A172 (cell line): Measurements from ENCODE around the gene DPF3. TPM values are rescaled to one million over a fixed set of nuclear protein-coding genes. Genes with fewer than 3 reads are reported as not detected.
A peak's percentile ranks its signal among the peaks of the same experiment; 100 is the strongest.

Experiments used
- DNase-seq: peaks from one replicate; pipeline ENCODE4 v3.0.0-alpha.2; 2015; ENCODE audit warnings: low spot score
- total RNA-seq: library from RNA; depleted of rRNA; stranded (reverse); fragments of >200 nt; shearing (Covaris generic); gene quantifications from 2 replicates; pipeline ENCODE4 v1.2.3, GENCODE V29; 2014; rRNA removed

DPF3 gene
- total RNA-seq = 1.3 and 3.2 TPM in 2 replicates

DNA sequence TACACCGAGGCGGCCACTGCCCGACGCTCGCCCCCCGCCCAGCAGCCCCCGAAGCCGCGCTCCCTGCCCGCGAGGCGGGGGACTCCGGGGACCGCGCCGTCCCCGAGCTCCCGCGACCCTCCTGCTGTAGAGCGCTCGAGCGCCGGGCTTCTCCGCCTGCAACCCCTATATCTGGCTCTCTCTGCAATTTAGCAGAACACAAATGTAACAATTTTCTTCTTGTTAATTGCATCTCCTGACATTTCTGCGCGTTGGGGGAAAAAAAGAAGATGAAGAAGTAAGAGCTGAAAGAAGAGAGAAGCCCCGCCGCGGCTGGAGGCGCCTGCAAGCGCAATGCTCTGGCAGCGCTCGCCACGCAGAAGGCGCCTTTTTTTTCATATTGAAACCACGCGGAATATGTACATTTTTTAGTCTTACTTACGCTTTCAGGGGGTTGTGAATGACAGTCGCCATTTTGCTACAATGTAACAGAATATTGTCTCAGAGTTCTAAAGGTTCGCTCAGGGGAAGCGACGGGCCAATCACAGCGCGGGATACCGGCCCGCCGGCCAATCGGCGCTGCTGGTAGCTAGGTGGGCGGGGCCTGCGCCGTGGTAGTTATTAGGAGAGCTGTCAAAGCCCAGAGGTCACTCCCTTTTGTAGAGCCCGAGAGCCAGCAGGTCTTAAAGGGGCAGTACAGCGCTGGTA, at the start of gene DPF3:
Gene DPF3, minus strand, starts transcription at position 466 of the 687 bp plus-strand sequence. Its CDS starts 13 bp downstream, at position 453.
- peak; percentile 97 for DNase-seq

GRCh38 chr14:72942934-72943333, 49.0 kb upstream of the DPF3 start:
- DNase-seq = no peak

- DNase-seq = no peak
Measured at GRCh38 chr14:72941286-72941985, 47.5 kb upstream of the DPF3 start.

DNA sequence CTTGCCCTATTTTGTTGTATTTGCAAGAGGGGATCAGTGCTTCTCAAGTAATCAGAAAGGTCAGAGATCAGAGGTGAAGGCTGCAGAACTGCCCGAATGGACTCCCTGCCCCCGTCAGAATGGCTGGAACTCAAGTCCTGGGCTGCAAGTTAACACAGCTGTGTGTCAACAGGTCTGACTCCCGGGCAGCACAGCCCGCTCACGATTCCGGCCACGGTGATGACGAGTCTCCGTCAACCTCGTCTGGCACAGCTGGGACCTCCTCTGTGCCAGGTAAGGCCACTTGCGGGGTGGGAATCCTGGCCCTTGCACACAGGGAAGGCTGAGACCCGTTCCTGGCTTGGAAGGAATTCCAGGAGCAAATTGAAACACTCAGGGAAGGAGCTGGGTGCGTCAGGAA, 45.7 kb upstream of the DPF3 start:
- DNase-seq = no peak

DNA sequence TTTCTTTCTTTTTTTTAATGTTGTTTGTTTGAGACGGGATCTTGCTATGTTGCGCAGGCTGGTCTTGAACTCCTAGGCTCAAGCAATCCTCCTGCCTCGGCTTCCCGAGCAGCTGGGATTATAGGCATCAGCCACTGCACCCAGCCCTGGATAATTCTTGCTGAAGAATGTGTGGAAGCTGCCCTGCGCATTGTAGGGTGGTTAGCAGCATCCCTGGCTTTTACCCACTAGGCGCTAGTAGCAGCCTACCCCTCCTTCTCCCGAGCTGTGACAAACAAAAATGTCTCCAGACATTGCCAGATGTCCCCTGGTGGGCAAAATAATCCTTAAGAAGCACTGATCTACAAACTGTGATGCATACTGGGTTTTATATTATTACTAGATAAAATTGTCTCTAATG, 39.0 kb upstream of the DPF3 start:
- DNase-seq = no peak

DNA sequence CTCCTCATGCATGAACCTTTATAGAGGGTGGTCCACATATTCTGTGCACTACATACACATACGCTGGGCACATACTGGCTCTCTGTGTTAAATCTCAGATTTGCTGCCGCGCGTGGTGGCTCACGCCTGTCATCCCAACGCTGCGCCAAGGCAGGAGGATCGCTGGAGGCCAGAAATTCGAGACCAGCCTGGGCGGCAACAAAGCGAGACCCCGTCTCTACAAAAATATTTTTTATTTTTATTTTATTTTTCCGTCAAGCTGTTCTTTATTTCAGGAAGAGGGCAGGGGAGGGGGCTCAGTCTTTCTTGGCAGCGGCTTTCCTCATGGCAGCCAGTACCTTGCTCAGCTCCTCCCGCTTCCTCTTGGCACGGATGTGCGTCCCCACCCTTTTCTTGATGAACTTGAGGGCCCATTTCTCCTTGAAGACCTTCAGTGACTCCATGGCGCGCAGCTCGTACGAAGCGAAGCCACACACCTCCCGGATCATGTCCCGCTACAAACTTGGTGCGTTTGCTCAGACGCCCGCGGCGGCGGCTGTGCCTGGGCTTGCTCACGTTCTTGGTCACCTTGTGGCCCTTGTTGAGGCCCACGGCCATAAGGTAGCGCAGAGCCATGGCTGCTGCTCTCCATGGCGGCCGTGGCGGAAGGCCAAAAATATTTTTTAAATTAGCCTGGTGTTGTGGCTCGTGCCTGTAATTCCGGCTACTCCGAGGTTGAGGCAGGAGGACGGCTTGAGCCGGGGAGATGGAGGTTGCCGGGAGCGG, 35.6 kb upstream of the DPF3 start:
- DNase-seq = no peak

- DNase-seq = no peak
Measured at GRCh38 chr14:72928872-72929271, 35.0 kb upstream of the DPF3 start.

- DNase-seq = peak; percentile 99
Measured at GRCh38 chr14:72926292-72927028, 32.6 kb upstream of the DPF3 start, which contains the start of gene DCAF4. Gene DCAF4, plus strand, starts transcription at chr14:72926464. Its CDS starts 11,515 bp downstream, at chr14:72937979.

DNA sequence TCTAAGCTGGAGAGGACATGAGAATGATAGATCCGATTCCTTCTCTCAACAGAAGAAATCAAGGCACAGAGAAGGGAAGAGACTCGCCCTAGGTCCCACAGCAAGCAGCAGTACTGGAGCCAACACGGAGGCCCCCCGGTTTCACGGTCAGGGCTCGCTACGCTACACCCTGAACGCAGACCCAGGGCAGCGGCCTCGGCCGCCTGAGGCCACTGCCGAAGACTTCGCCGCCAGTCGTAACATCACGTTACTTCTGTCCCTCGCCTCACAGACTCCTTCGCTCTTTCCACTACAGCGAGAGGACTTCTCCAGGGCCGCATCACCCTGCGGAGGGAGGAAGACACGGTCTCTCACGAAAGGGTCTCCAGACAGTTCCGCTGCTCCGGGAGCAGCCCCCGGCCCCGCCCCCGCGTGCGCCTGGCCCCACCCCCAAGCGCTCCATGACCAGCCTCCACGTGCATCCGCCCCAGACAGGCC, 32.0 kb upstream of the DPF3 start:
- no peak for DNase-seq

GRCh38 chr14:72925171-72925759, 31.4 kb upstream of the DPF3 start:
- DNase-seq = no peak

- no peak for DNase-seq
Measured at GRCh38 chr14:72924337-72924736, 30.4 kb upstream of the DPF3 start.

GRCh38 chr14:72921396-72921795, 27.5 kb upstream of the DPF3 start:
- DNase-seq = no peak

GRCh38 chr14:72920008-72920407, 26.1 kb upstream of the DPF3 start:
- no peak for DNase-seq

DNA sequence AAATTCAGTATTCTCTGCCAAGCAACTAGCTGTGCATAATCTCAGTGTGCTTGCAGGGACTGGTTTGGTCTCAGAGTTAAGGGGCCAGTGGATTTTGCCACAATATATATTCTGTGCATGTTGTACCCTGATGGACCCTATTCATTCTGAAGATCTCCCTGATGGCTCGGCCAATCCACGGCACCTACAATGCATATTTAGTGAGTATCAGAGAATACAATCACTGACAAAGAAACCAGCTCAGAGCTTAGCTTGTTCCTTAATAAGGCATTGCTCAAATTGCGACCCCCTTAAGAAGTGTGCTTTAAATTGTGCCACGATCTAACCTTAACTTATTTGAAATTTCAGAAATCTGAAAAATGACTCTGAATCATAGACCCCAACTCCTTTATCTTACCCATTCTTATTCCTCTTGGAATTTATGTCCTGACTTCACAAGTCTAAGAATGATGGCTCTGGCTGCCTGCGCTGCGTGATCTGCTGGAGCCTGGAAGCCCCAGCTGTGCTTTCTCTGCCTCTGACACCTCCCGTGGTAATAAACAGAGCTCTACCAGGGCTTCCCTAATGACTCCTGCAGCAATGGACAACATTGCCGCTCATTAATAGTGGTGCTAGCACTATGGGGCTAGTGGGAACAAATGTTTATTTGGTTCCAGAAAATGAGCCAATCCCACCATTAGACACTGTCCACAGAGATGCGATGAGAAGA, 23.3 kb upstream of the DPF3 start:
- no peak for DNase-seq

GRCh38 chr14:72916174-72916573, 22.3 kb upstream of the DPF3 start:
- peak; percentile 70 for DNase-seq

DNA sequence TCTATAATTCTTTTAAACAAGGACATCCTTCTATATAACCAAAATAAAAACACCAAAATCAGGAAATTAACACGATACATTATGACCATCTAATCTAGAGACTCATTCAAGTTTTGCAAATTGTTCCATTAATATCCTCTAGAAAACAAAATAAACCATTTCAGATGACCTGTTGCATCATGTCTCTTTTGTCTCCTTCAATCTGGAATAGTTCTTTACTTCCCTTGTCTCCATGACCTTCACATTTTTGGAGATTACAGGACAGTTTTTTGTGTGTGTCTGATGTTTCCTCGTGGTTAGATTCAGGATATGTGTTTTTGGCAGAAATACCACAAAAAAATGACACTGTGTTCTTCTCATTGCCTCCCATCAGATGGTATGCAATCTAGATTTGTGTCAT, 19.9 kb upstream of the DPF3 start:
- no peak for DNase-seq

- DNase-seq = no peak
Measured at GRCh38 chr14:72909163-72909562, 15.3 kb upstream of the DPF3 start.

GRCh38 chr14:72907886-72908285, 14.0 kb upstream of the DPF3 start:
- peak; percentile 94 for DNase-seq

- peak; percentile 68 for DNase-seq
Measured at GRCh38 chr14:72906879-72907278, 13.0 kb upstream of the DPF3 start.

GRCh38 chr14:72906316-72906715, 12.4 kb upstream of the DPF3 start:
- peak; percentile 41 for DNase-seq
